Neural cell (in vitro differentiated cells): ENCODE measurements around the gene GRM6. TPM values are rescaled to one million over a fixed set of nuclear protein-coding genes. Genes with fewer than 3 reads are reported as not detected.

Experiments
- H2AFZ ChIP-seq: fragments of 200-600, 300-800 bp; sonication (generic), shearing (Covaris generic); 2 replicates; pipeline ENCODE4 v1.6.0; 2014; ENCODE audit warnings: low read depth, mild to moderate bottlenecking, antibody characterized with exemption, low read length, moderate library complexity
- H3F3A ChIP-seq: fragments of 200-600 bp; shearing (Covaris generic); 2 replicates; pipeline ENCODE4 v1.6.1; 2016; ENCODE audit warnings: mild to moderate bottlenecking, moderate library complexity, mixed read lengths, antibody characterized with exemption, low read length; ENCODE audit not compliant: insufficient read depth, poor library complexity, severe bottlenecking
- H3K27ac ChIP-seq: fragments of 200-600, 300-800 bp; sonication (generic), shearing (Covaris generic); 2 replicates; pipeline ENCODE4 v1.5.1; 2014; ENCODE audit warnings: mild to moderate bottlenecking, low read length, moderate library complexity
- H3K27me3 ChIP-seq: fragments of 300-800, 200-600 bp; sonication (generic), shearing (Covaris generic); 2 replicates; pipeline ENCODE4 v1.6.0; 2014; ENCODE audit warnings: mild to moderate bottlenecking, low read depth, low read length, moderate library complexity; ENCODE audit not compliant: insufficient read depth
- H3K36me3 ChIP-seq: fragments of 300-800, 200-600 bp; sonication (generic), shearing (Covaris generic); 2 replicates; pipeline ENCODE4 v1.5.1; 2014; ENCODE audit warnings: mild to moderate bottlenecking, antibody characterized with exemption, low read length, moderate library complexity; ENCODE audit not compliant: insufficient read depth
- H3K4me2 ChIP-seq: fragments of 300-800, 200-600 bp; sonication (generic), shearing (Covaris generic); 2 replicates; pipeline ENCODE4 v1.6.0; 2014; ENCODE audit warnings: mild to moderate bottlenecking, low read length
- H3K4me3 ChIP-seq: fragments of 300-800, 200-600 bp; sonication (generic), shearing (Covaris generic); 2 replicates; pipeline ENCODE4 v1.5.1; 2014; ENCODE audit warnings: mild to moderate bottlenecking, low read length, moderate library complexity
- H3K79me2 ChIP-seq: fragments of 200-600 bp; shearing (Covaris generic); replicated peaks from 2 replicates; pipeline ENCODE4 v1.6.0; 2014; ENCODE audit warnings: mild to moderate bottlenecking, low read length, moderate library complexity; ENCODE audit not compliant: insufficient read depth
- H3K9ac ChIP-seq: fragments of 300-800, 200-600 bp; sonication (generic), shearing (Covaris generic); 2 replicates; pipeline ENCODE4 v1.6.1; 2016; ENCODE audit warnings: mild to moderate bottlenecking, low read length, mixed read lengths
- H3K9me2 ChIP-seq: fragments of 200-600 bp; shearing (Covaris generic); 2 replicates; pipeline ENCODE4 v1.6.1; 2016; ENCODE audit warnings: mild to moderate bottlenecking, low read length, mixed read lengths; ENCODE audit not compliant: insufficient read depth
- H3K9me3 ChIP-seq: fragments of 200-600, 300-800 bp; sonication (generic), shearing (Covaris generic); 2 replicates; pipeline ENCODE4 v1.6.1; 2016; ENCODE audit warnings: mild to moderate bottlenecking, mixed run types, low read length, moderate library complexity, mixed read lengths
- H4K20me1 ChIP-seq: fragments of 200-600 bp; shearing (Covaris generic); 2 replicates; pipeline ENCODE4 v1.6.1; 2016; ENCODE audit warnings: mild to moderate bottlenecking, mixed run types; ENCODE audit not compliant: insufficient read depth
- EP300 ChIP-seq: fragments of 450-650 bp; conservative IDR thresholded peaks from 2 replicates; pipeline ENCODE4 v1.6.1; 2014; ENCODE audit warnings: antibody characterized with exemption, mild to moderate bottlenecking, moderate library complexity; ENCODE audit not compliant: poor library complexity, severe bottlenecking
- EZH2 ChIP-seq: fragments of 200-600, 300-800 bp; shearing (Covaris generic), sonication (generic); IDR thresholded peaks from 2 replicates; pipeline ENCODE4 v1.6.1; 2014; ENCODE audit warnings: antibody characterized with exemption, low read length, borderline replicate concordance, mild to moderate bottlenecking; ENCODE audit not compliant: insufficient read depth, poor library complexity, severe bottlenecking
- MXI1 ChIP-seq: fragments of 450-650 bp; conservative IDR thresholded peaks from 2 replicates; pipeline ENCODE4 v1.6.1; 2014; ENCODE audit warnings: antibody characterized with exemption, mild to moderate bottlenecking; ENCODE audit not compliant: poor library complexity, severe bottlenecking
- POLR2AphosphoS5 ChIP-seq: IDR thresholded peaks from 2 replicates; pipeline ENCODE4 v1.6.1; 2012
- RAD21 ChIP-seq: fragments of 450-650 bp; conservative IDR thresholded peaks from 2 replicates; pipeline ENCODE4 v1.6.1; 2014; ENCODE audit warnings: antibody characterized with exemption, mild to moderate bottlenecking, moderate library complexity
- SMC3 ChIP-seq: fragments of 450-650 bp; conservative IDR thresholded peaks from 2 replicates; pipeline ENCODE4 v1.6.1; 2014; ENCODE audit warnings: antibody characterized with exemption, mild to moderate bottlenecking, moderate library complexity; ENCODE audit not compliant: poor library complexity
- TAF1 ChIP-seq: IDR thresholded peaks from 2 replicates; pipeline ENCODE4 v1.6.1; 2012; ENCODE audit warnings: low read depth
- polyA plus RNA-seq: library from polyadenylated mRNA; depleted of rRNA; stranded (reverse); fragments of >200 nt; gene quantifications from 2 replicates; pipeline ENCODE4 v1.2.3, GENCODE V29; 2014
- TF ChIP-seq, protein P1 (sequence below): fragments of 450-650 bp; IDR thresholded peaks from 2 replicates; pipeline ENCODE4 v1.5.1; 2014; ENCODE audit warnings: antibody characterized with exemption, mild to moderate bottlenecking, moderate library complexity; ENCODE audit not compliant: poor library complexity, severe bottlenecking
- TF ChIP-seq, protein P2 (sequence below): IDR thresholded peaks from 2 replicates; pipeline ENCODE4 v1.6.1; 2012; ENCODE audit warnings: borderline replicate concordance

The GRM6 gene
- polyA plus RNA-seq, 1 donor from 2014 or later = not detected

DNA sequence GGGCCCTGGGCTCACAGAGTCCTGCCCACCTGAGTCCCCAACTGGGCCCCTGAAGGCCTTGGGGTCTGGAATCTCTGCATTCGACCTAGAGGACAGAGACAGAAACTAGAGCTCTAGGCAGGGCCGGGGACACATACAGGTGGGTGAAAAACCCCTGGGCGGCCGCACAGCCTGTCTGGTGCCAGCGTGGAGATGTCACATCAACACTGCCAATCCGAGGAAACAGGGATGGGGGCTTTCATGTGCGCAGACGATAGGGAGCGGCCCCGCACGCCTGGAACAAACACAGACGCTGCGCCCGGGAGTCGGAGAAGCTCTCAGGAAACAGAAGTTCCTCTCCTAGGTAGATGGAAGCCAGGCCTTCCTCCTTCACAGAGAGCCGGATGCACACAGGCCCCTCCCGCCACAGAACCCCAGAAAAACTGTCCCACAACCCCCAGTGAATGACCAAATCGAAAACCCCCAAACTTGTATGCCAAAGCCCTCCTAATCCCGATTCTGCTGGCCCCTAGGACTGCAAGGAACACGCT is 1.8 kb downstream of the GRM6 start:
- Histone ChIP-seq H3K27me3 (peaks cover 41% of the 10 kb centered on the region), H3K9me3 (no peaks in the 10 kb centered on the region), H3K9ac (no peak overlapping the region), H2AFZ (no peak overlapping the region), H3K9me2 (no peaks in the 10 kb centered on the region), H3K27ac (no peak overlapping the region), H3K4me2 (no peak overlapping the region), H3K79me2 (no peaks in the 10 kb centered on the region), H3F3A (no peaks in the 10 kb centered on the region), H4K20me1 (no peaks in the 10 kb centered on the region), H3K4me3 (no peak overlapping the region), H3K36me3 (no peaks in the 10 kb centered on the region)
- TF ChIP-seq EZH2 (no peak), MXI1 (no peak), EP300 (no peak), TAF1 (no peak), SMC3 (no peak)

DNA sequence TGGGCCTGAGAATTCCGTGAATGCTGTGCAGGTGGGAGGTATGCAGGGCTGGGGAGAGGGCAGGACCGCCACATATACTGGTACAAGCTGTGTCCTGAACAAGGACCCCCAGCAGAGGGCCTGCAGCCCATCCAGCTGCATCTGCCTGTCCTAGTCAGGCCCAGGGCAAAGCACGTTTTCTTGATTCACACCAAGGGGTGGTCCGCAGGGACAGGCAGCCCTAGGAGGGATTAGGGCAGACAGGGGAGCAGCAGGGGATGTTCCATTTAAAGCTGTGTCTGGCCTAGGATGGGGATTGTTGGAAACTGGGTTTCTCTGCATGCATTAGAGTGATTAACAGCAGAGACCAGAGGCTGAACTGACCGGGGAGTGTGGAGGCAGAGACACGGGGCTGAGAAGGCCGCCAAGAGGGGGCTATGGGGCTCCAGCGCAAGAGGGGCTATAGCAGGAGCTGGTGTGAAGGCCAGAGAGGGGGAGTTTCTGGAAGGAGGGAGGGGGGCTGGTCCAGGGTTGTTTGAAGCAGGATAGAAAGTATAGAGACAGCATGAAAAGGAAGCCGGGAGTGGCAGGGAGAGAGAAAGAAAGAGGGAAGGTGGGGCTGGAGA is 2.7 kb downstream of the GRM6 start:
- no peaks in the 10 kb centered on the region for H3K9me2 ChIP-seq
- H3K27ac ChIP-seq = no peak overlapping the region
- H3F3A ChIP-seq = no peaks in the 10 kb centered on the region
- H3K36me3 ChIP-seq = no peaks in the 10 kb centered on the region
- no peaks in the 10 kb centered on the region for H4K20me1 ChIP-seq
- peaks cover 41% of the 10 kb centered on the region for H3K27me3 ChIP-seq
- H2AFZ ChIP-seq = no peak overlapping the region
- H3K79me2 ChIP-seq = no peaks in the 10 kb centered on the region
- H3K9me3 ChIP-seq = no peaks in the 10 kb centered on the region
- TF ChIP-seq, protein P1, sequence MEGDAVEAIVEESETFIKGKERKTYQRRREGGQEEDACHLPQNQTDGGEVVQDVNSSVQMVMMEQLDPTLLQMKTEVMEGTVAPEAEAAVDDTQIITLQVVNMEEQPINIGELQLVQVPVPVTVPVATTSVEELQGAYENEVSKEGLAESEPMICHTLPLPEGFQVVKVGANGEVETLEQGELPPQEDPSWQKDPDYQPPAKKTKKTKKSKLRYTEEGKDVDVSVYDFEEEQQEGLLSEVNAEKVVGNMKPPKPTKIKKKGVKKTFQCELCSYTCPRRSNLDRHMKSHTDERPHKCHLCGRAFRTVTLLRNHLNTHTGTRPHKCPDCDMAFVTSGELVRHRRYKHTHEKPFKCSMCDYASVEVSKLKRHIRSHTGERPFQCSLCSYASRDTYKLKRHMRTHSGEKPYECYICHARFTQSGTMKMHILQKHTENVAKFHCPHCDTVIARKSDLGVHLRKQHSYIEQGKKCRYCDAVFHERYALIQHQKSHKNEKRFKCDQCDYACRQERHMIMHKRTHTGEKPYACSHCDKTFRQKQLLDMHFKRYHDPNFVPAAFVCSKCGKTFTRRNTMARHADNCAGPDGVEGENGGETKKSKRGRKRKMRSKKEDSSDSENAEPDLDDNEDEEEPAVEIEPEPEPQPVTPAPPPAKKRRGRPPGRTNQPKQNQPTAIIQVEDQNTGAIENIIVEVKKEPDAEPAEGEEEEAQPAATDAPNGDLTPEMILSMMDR = no peak
- H3K4me2 ChIP-seq = no peak overlapping the region
- no peak overlapping the region for H3K9ac ChIP-seq
- no peak overlapping the region for H3K4me3 ChIP-seq

DNA sequence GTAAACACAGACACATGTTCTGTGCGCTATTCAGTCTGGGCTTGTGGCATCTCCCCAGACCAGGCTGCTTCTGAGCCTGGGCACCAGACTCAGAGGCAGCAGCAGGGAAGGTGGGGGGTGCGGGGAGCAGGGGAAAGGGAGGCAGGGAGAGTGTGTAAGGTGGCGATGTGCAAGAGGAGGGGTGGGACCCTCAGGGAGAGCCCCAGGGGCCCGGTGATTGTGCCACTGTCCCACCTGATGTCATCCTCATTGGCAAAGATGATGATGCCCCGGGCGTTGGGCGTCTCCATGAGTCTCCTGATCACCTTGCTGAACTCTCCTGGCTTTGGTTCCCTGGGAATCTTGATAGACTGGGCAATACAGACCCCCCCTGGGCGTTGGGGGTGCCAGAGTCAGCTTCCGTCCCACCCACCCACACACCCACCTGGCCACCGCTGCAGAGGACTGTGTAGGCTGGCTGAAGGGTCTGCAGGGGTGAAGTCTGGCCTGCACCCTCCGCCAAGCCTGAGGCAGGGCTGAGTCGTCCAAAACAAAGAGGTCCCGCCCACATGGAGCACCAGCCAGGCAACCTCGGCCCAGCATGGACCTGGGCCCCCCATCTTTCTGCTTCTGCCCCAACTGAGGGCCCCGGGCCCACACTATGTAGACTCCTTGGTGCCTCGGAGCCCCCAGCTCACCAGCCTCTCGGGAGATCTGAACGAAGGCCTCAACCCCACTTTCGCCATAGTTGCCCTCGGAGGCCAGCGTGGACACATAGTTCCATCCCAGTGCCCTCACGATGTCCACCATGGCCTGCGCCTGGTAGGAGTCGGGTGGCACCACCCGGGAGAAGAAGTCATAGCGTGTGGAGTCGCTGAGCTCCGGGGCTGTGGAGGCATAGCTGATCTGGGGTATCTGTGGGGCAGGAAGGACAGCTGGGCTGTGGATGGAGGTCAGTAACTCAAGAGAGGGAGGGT is 3.7 kb downstream of the GRM6 start:
- Histone ChIP-seq H3K79me2 (no peaks in the 10 kb centered on the region), H3K4me2 (no peak overlapping the region), H3K27ac (no peak overlapping the region), H4K20me1 (no peaks in the 10 kb centered on the region), H3K9me2 (no peaks in the 10 kb centered on the region), H3K9me3 (peaks cover 5% of the 10 kb centered on the region), H3K4me3 (no peak overlapping the region), H3K36me3 (no peaks in the 10 kb centered on the region), H2AFZ (no peak overlapping the region), H3K27me3 (peaks cover 35% of the 10 kb centered on the region), H3F3A (no peaks in the 10 kb centered on the region), H3K9ac (no peak overlapping the region)
- TF ChIP-seq, protein P2, sequence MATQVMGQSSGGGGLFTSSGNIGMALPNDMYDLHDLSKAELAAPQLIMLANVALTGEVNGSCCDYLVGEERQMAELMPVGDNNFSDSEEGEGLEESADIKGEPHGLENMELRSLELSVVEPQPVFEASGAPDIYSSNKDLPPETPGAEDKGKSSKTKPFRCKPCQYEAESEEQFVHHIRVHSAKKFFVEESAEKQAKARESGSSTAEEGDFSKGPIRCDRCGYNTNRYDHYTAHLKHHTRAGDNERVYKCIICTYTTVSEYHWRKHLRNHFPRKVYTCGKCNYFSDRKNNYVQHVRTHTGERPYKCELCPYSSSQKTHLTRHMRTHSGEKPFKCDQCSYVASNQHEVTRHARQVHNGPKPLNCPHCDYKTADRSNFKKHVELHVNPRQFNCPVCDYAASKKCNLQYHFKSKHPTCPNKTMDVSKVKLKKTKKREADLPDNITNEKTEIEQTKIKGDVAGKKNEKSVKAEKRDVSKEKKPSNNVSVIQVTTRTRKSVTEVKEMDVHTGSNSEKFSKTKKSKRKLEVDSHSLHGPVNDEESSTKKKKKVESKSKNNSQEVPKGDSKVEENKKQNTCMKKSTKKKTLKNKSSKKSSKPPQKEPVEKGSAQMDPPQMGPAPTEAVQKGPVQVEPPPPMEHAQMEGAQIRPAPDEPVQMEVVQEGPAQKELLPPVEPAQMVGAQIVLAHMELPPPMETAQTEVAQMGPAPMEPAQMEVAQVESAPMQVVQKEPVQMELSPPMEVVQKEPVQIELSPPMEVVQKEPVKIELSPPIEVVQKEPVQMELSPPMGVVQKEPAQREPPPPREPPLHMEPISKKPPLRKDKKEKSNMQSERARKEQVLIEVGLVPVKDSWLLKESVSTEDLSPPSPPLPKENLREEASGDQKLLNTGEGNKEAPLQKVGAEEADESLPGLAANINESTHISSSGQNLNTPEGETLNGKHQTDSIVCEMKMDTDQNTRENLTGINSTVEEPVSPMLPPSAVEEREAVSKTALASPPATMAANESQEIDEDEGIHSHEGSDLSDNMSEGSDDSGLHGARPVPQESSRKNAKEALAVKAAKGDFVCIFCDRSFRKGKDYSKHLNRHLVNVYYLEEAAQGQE = no peak
- TF ChIP-seq POLR2AphosphoS5 (no peak), MXI1 (no peak), EZH2 (no peak), RAD21 (no peak), EP300 (no peak)
